GM23338 (cell line): ENCODE data around the gene ASCL2. TPM values are rescaled to one million over a fixed set of nuclear protein-coding genes. Genes with fewer than 3 reads are reported as not detected.

ENCODE experiments used
- ATAC-seq: fragments of 200-7000 bp; cut with Tn5 transposase; 3 replicates; pipeline ENCODE4 v1.9.1; 2020
- DNase-seq: peaks from one replicate; pipeline ENCODE4 v3.0.0-alpha.2; 2015; ENCODE audit warnings: low spot score
- H2AFZ ChIP-seq: fragments of 200-600 bp; sonication (generic); 2 replicates; pipeline ENCODE4 v1.8.0; 2016; ENCODE audit warnings: antibody characterized with exemption, mild to moderate bottlenecking, moderate library complexity
- H3F3A ChIP-seq: fragments of 200-600 bp; sonication (generic); replicated peaks from 2 replicates; pipeline ENCODE4 v1.8.0; 2017; ENCODE audit warnings: antibody characterized with exemption, mixed run types, low read depth
- H3K27ac ChIP-seq: fragments of 200-600 bp; sonication (generic); 2 replicates; pipeline ENCODE4 v1.6.1; 2016; ENCODE audit warnings: low read depth
- H3K27me3 ChIP-seq: fragments of 200-600 bp; sonication (generic); 2 replicates; pipeline ENCODE4 v1.8.0; 2016; ENCODE audit warnings: mild to moderate bottlenecking, mixed run types, moderate library complexity; ENCODE audit not compliant: insufficient read depth
- H3K36me3 ChIP-seq: fragments of 200-600 bp; sonication (generic); 2 replicates; pipeline ENCODE4 v1.8.0; 2016; ENCODE audit warnings: mild to moderate bottlenecking; ENCODE audit not compliant: insufficient read depth
- H3K4me1 ChIP-seq: fragments of 200-600 bp; sonication (generic); 2 replicates; pipeline ENCODE4 v1.8.0; 2016; ENCODE audit warnings: mild to moderate bottlenecking, moderate library complexity; ENCODE audit not compliant: insufficient read depth
- H3K4me2 ChIP-seq: fragments of 200-600 bp; sonication (generic); 2 replicates; pipeline ENCODE4 v1.7.1; 2017; ENCODE audit warnings: mixed run types
- H3K4me3 ChIP-seq: fragments of 200-600 bp; sonication (generic); 2 replicates; pipeline ENCODE4 v1.6.1; 2016; ENCODE audit warnings: mixed run types
- H3K79me2 ChIP-seq: fragments of 200-600 bp; sonication (generic); replicated peaks from 2 replicates; pipeline ENCODE4 v1.8.0; 2017; ENCODE audit warnings: mild to moderate bottlenecking; ENCODE audit not compliant: insufficient read depth
- H3K9me2 ChIP-seq: fragments of 200-600 bp; sonication (generic); 2 replicates; pipeline ENCODE4 v1.8.0; 2017; ENCODE audit not compliant: insufficient read depth
- H4K20me1 ChIP-seq: fragments of 200-600 bp; sonication (generic); replicated peaks from 2 replicates; pipeline ENCODE4 v1.8.0; 2017; ENCODE audit warnings: mild to moderate bottlenecking; ENCODE audit not compliant: insufficient read depth
- H3K27ac Mint-ChIP-seq: 2 replicates; pipeline ENCODE4 v1.8.0; 2020; ENCODE audit warnings: inconsistent platforms, mild to moderate bottlenecking, moderate library complexity, mixed read lengths
- H3K27me3 Mint-ChIP-seq: 3 replicates; pipeline ENCODE4 v1.8.0; 2022; ENCODE audit warnings: low read depth, mild to moderate bottlenecking, moderate library complexity, mixed read lengths, inconsistent platforms; ENCODE audit not compliant: insufficient read depth, poor library complexity
- H3K36me3 Mint-ChIP-seq: 3 replicates; pipeline ENCODE4 v1.8.0; 2021; ENCODE audit warnings: low read depth, mild to moderate bottlenecking, inconsistent platforms, moderate library complexity, mixed read lengths
- H3K4me1 Mint-ChIP-seq: 3 replicates; pipeline ENCODE4 v1.8.0; 2020; ENCODE audit warnings: mild to moderate bottlenecking, inconsistent platforms, mixed read lengths
- H3K4me3 Mint-ChIP-seq: 3 replicates; pipeline ENCODE4 v1.8.0; 2021; ENCODE audit warnings: moderate library complexity, mild to moderate bottlenecking, inconsistent platforms, mixed read lengths
- H3K9me3 Mint-ChIP-seq: 3 replicates; pipeline ENCODE4 v1.8.0; 2020; ENCODE audit warnings: moderate library complexity, mild to moderate bottlenecking, inconsistent platforms, mixed read lengths
- CREB1 ChIP-seq: fragments of 250-450 bp; sonication (Bioruptor Pico); IDR thresholded peaks from 2 replicates; pipeline ENCODE4 v1.5.0; 2020; ENCODE audit warnings: low read depth, mild to moderate bottlenecking, moderate library complexity
- EZH2 ChIP-seq: fragments of 200-600 bp; sonication (generic); IDR thresholded peaks from one replicate; pipeline ENCODE4 v1.8.0; 2017; ENCODE audit warnings: antibody characterized with exemption, mild to moderate bottlenecking, low read depth; ENCODE audit not compliant: unreplicated experiment
- EZH2phosphoT487 ChIP-seq: fragments of 200-600 bp; sonication (generic); IDR thresholded peaks from one replicate; pipeline ENCODE4 v1.8.1; 2018; ENCODE audit warnings: antibody characterized with exemption; ENCODE audit not compliant: unreplicated experiment
- JUNB ChIP-seq: IDR thresholded peaks from one replicate; pipeline ENCODE4 v1.6.1; 2016; ENCODE audit warnings: antibody characterized with exemption; ENCODE audit not compliant: unreplicated experiment
- NANOG ChIP-seq: IDR thresholded peaks from 2 replicates; pipeline ENCODE4 v1.6.1; 2016; ENCODE audit warnings: antibody characterized with exemption, borderline replicate concordance
- POLR2AphosphoS5 ChIP-seq: IDR thresholded peaks from 2 replicates; pipeline ENCODE4 v1.6.1; 2016; ENCODE audit warnings: antibody characterized with exemption, low read depth
- REST ChIP-seq: IDR thresholded peaks from one replicate; pipeline ENCODE4 v1.6.1; 2018; ENCODE audit warnings: antibody characterized with exemption; ENCODE audit not compliant: unreplicated experiment
- STAT1 ChIP-seq: IDR thresholded peaks from one replicate; pipeline ENCODE4 v1.6.1; 2016; ENCODE audit warnings: antibody characterized with exemption; ENCODE audit not compliant: unreplicated experiment
- ZNF462 ChIP-seq: fragments of 250-450 bp; sonication (Bioruptor Pico); IDR thresholded peaks from 2 replicates; pipeline ENCODE4 v1.5.0; 2020; ENCODE audit warnings: mild to moderate bottlenecking, moderate library complexity
- polyA plus RNA-seq: library from polyadenylated mRNA; unstranded; fragments of >200 nt; fragmentation: Nextera tagmentation; extraction: Ambion mirVana; gene quantifications from 2 replicates; pipeline ENCODE4 v1.2.1, GENCODE V29; 2016
- total RNA-seq: library from RNA; depleted of rRNA; stranded (reverse); fragments of >200 nt; shearing (Covaris generic); gene quantifications from 2 replicates; pipeline ENCODE4 v1.2.3, GENCODE V29; 2014

ASCL2 gene
- total and polyA plus RNA-seq, 2 experiments from 2014 or later: 0.57 to 1.6 TPM

GRCh38 chr11:2222451-2222850, 47.9 kb downstream of the ASCL2 start:
- no peak overlapping the region for H3K27ac Mint-ChIP-seq

GRCh38 chr11:2221591-2221990, 48.8 kb downstream of the ASCL2 start:
- Mint-ChIP-seq H3K4me3 (no peak overlapping the region), H3K27me3 (peaks cover 12% of the 10 kb centered on the region), H3K4me1 (peaks cover 29% of the 10 kb centered on the region), H3K36me3 (no peaks in the 10 kb centered on the region), H3K27ac (no peak overlapping the region), H3K9me3 (peaks cover 6% of the 10 kb centered on the region; the same call in 2 of the 3 replicates)
- ATAC-seq (no peak), DNase-seq (no peak)
- H3F3A ChIP-seq: no peaks in the 10 kb centered on the region
- H3K9me2 ChIP-seq: 0 out of 2 replicates have a peak, but pooled peaks cover 9% of the 10 kb centered on the region
- no peaks in the 10 kb centered on the region for H3K36me3 ChIP-seq
- no peak overlapping the region for H3K27ac ChIP-seq
- no peaks in the 10 kb centered on the region for H3K79me2 ChIP-seq
- 0 out of 2 replicates have a peak, but pooled peaks cover 8% of the 10 kb centered on the region for H3K27me3 ChIP-seq
- H2AFZ ChIP-seq: no peak overlapping the region
- H4K20me1 ChIP-seq: no peaks in the 10 kb centered on the region
- H3K4me3 ChIP-seq: no peak overlapping the region
- peaks cover 13% of the 10 kb centered on the region for H3K4me1 ChIP-seq
- no peak overlapping the region for H3K4me2 ChIP-seq
- TF ChIP-seq STAT1: no peak
- no peak for TF ChIP-seq ZNF462 (CRISPR knock-in tag)
- no peak for TF ChIP-seq POLR2AphosphoS5
- no peak for TF ChIP-seq NANOG
- TF ChIP-seq JUNB: no peak
- no peak for TF ChIP-seq CREB1 (CRISPR knock-in tag)

More at GRCh38 chr11:2222451-2222850, 47.9 kb downstream of the ASCL2 start:
- Histone ChIP-seq H3F3A (no peaks in the 10 kb centered on the region), H3K9me2 (0 out of 2 replicates have a peak, but pooled peaks cover 9% of the 10 kb centered on the region), H3K27ac (no peak overlapping the region), H4K20me1 (no peaks in the 10 kb centered on the region), H2AFZ (no peak overlapping the region), H3K79me2 (no peaks in the 10 kb centered on the region), H3K4me1 (peaks cover 13% of the 10 kb centered on the region), H3K27me3 (0 out of 2 replicates have a peak, but pooled peaks cover 8% of the 10 kb centered on the region), H3K36me3 (no peaks in the 10 kb centered on the region), H3K4me2 (no peak overlapping the region), H3K4me3 (no peak overlapping the region)
- Mint-ChIP-seq H3K36me3 (no peaks in the 10 kb centered on the region), H3K4me3 (no peak overlapping the region), H3K4me1 (peaks cover 29% of the 10 kb centered on the region), H3K9me3 (peaks cover 6% of the 10 kb centered on the region; the same call in 2 of the 3 replicates), H3K27me3 (peaks cover 12% of the 10 kb centered on the region)
- no peak for DNase-seq
- TF ChIP-seq REST (no peak), STAT1 (no peak), EZH2phosphoT487 (no peak), NANOG (no peak), JUNB (no peak), EZH2 (no peak)
- no peak for ATAC-seq
